Measurements from ENCODE around the gene CHRNB2. TPM values are rescaled to one million over a fixed set of nuclear protein-coding genes. Genes with fewer than 3 reads are reported as not detected.

The CHRNB2 gene
- total RNA-seq, 4 donors from 2014 or later: 0.08 to 0.52 (median 0.26) TPM

DNA sequence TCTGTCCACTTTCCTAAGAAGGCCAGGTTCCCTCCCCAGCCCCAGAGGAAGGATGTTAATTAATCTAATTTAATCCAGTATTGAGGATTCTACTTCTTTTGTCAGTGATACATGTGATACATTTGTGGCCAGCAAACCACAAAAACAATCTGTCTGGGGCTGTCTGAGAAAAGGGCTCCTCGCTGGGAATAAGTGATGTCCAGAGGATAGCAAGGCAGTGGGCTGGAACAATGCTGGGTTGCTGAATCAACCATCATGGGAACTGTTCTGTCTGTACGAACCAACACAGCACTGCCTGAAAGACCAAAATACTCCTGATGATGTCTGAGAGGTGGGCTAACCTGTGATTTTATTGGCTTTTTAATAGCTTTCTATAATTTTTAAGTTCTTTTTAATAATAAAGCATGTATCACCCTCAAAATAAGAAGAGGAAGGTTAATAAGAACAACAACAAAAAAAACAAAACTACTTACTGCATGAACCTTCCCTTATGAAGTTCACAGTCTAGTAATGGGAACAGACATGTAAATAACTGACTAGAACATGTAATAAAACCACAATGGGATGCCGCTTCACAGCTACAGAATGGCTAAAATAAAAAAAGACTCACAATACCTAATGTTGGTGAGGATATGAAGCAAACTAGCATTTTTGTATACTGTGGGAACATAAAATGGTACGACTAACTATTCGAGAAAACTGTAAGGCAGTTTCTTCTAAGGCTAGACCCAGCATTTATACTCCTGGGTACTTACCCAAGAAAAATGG lies 51.8 kb downstream of the CHRNB2 start:
- no peak for DNase-seq (ENCODE audit: low spot score in 2 of 2)
- WGBS, 2 donors: 87 to 89% methylated on average over 5 of the region's 5 CpGs
- intact Hi-C loops (cut with DNase I; ENCODE audit: low total_unique reads): no loop called here
- TF ChIP-seq POLR2A (IDR thresholded peaks at IDR 0.05) (no peak), CTCF (IDR thresholded peaks at IDR 0.05) (no peak)
- H3K4me3 ChIP-seq (ENCODE audit: low read depth, poor library complexity, severe bottlenecking): no peak overlapping the region

DNA sequence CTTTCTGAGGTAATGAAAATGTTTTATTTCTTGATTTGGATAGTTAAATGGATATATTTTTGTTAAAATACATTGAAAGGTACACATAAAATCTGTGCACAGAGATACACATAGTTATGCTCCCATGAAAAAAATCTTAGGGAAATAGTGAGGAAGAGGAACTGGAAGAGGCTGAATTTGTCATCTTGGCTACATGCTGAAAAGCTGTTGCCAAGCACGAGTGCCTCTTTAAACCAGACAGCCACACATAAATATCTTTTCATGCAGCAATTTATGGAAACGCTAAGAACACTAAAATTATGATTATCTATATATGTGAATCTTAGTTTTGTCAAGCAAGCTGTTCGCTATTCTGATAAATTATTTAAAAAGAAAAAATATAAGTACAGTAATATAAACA lies 53.2 kb downstream of the CHRNB2 start:
- TF ChIP-seq CTCF (IDR thresholded peaks at IDR 0.05): no peak
- TF ChIP-seq POLR2A (IDR thresholded peaks at IDR 0.05): no peak
- no peak for DNase-seq (ENCODE audit: low spot score in 2 of 2)
- 59 to 65% methylated on average over 3 of the region's 3 CpGs for WGBS, 2 donors
- intact Hi-C loops (cut with DNase I; ENCODE audit: low total_unique reads): no loop called here
- H3K4me3 ChIP-seq (ENCODE audit: low read depth, poor library complexity, severe bottlenecking): no peak overlapping the region

- TF ChIP-seq CTCF (IDR thresholded peaks at IDR 0.05) (no peak), POLR2A (IDR thresholded peaks at IDR 0.05) (no peak)
- H3K4me3 ChIP-seq (ENCODE audit: low read depth, poor library complexity, severe bottlenecking): no peak overlapping the region
- no peak for DNase-seq (ENCODE audit: low spot score in 2 of 2)
- 79 to 90% methylated on average over 5 of the region's 5 CpGs for WGBS, 2 donors
- intact Hi-C loops (cut with DNase I; ENCODE audit: low total_unique reads): no loop called here
Measured at GRCh38 chr1:154621875-154622274, 54.3 kb downstream of the CHRNB2 start.

DNA sequence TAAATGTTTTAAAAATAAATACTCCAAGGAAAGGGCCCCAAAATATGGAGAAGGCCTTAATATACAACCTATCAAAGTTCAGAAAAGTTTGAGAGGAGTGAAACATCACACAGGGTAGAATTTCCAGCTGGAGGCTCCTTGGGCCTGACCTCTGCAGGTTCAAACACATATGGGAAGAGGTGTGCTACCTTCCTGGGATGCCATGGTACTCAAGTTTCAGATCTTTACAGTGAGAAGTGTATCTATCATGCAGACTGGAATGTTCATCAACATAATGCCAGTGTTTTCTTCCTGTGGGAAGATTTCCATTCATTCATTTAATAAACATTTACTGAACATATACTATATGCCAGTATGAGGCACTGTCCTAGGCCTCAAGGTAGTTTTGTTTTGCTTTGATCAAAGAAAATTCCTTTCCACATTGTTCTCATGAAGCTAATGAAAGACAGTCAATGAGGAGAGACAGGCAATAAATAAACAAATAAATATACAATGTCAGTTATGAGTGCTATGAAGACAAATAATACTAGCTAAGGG lies 55.0 kb downstream of the CHRNB2 start:
- no peak for DNase-seq (ENCODE audit: low spot score in 2 of 2)
- no peak overlapping the region for H3K4me3 ChIP-seq (ENCODE audit: low read depth, poor library complexity, severe bottlenecking)
- no peak for TF ChIP-seq POLR2A (IDR thresholded peaks at IDR 0.05)
- no peak for TF ChIP-seq CTCF (IDR thresholded peaks at IDR 0.05)
- intact Hi-C loops (cut with DNase I; ENCODE audit: low total_unique reads): no loop called here

DNA sequence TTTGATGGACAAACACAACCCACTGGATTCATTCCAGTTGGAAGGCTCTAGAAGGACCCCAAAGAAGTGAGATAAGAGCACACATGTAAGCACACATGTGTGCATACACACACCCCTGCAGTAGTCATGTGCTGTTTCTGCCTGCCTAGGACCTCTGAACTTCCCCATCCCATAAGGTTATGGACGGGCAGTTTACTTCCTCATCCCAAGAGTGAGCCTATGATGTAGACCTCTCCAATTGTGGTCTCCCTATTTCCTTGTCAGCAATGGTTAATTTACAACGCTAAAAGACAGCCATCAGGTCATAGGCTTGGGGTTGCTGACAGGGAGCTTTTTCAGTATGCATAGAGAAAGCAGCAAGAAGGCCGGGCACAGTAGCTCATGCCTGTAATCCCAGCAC lies 55.8 kb downstream of the CHRNB2 start:
- whole genome bisulfite sequencing, 2 donors: 86 to 95% methylated on average over 3 of the region's 3 CpGs
- no peak overlapping the region for H3K4me3 ChIP-seq (ENCODE audit: low read depth, poor library complexity, severe bottlenecking)
- DNase-seq (ENCODE audit: low spot score in 2 of 2): no peak
- intact Hi-C loops (cut with DNase I; ENCODE audit: low total_unique reads): no loop called here
- TF ChIP-seq CTCF (IDR thresholded peaks at IDR 0.05): no peak
- TF ChIP-seq POLR2A (IDR thresholded peaks at IDR 0.05): no peak

All from lower leg skin (tissue), 4 donors.